Measurements from ENCODE around the gene SIPA1L3. TPM values are rescaled to one million over a fixed set of nuclear protein-coding genes. Genes with fewer than 3 reads are reported as not detected.
A peak's percentile ranks its signal among the peaks of the same experiment; 100 is the strongest.

The SIPA1L3 gene
- total and polyA plus RNA-seq, 12 donors = 2.8 to 24.2 (median 12.3) TPM

- peaks cover 6 to 33% (median 19%) of the 10 kb centered on the region in 9 donors for H3K4me1 ChIP-seq
- intact Hi-C loops (cut with DNase I) = no loop called here
Measured at GRCh38 chr19:37929355-37929923, 22.4 kb downstream of the SIPA1L3 start.

GRCh38 chr19:37930416-37930815 lies 23.4 kb downstream of the SIPA1L3 start:
- peaks cover 0 to 8% (median 5%) of the 10 kb centered on the region in 11 donors for H3K9me3 ChIP-seq
- H3K4me3 ChIP-seq = no peak overlapping the region
- DNase-seq = no peak
- no peak for ATAC-seq
- peaks cover 6 to 33% (median 19%) of the 10 kb centered on the region in 9 donors for H3K4me1 ChIP-seq
- no peak for TF ChIP-seq CTCF (IDR thresholded peaks at IDR 0.05)
- no peak overlapping the region for H3K27ac ChIP-seq
- intact Hi-C loops (cut with DNase I) = no loop called here
- no peaks in the 10 kb centered on the region for H3K36me3 ChIP-seq
- WGBS, 2 donors = 93 to 94% methylated on average over 5 of the region's 5 CpGs
- no peaks in the 10 kb centered on the region for H3K27me3 ChIP-seq

More at GRCh38 chr19:37929355-37929923, 22.4 kb downstream of the SIPA1L3 start:
- Histone ChIP-seq H3K36me3 (no peaks in the 10 kb centered on the region), H3K4me3 (no peak overlapping the region), H3K27ac (no peak overlapping the region), H3K9me3 (no peaks in the 10 kb centered on the region), H3K27me3 (no peaks in the 10 kb centered on the region)
- DNase-seq = no peak
- ATAC-seq = no peak
- WGBS, 2 donors = 91 to 92% methylated on average over 4 of the region's 4 CpGs
- no peak for TF ChIP-seq CTCF (IDR thresholded peaks at IDR 0.05)

- no peaks in the 10 kb centered on the region for H3K27me3 ChIP-seq
- peaks cover 0 to 19% (median 7%) of the 10 kb centered on the region in 11 donors for H3K9me3 ChIP-seq
- peak in 6 of 8 donors; percentile 15 to 42 (median 34) for ATAC-seq
- H3K4me3 ChIP-seq = peak overlapping the region in 1 of 10 donors; percentile 9
- intact Hi-C loops (cut with DNase I) = no loop called here
- peak overlapping the region in 1 of 10 donors; percentile 20 for H3K27ac ChIP-seq
- no peak for TF ChIP-seq CTCF (IDR thresholded peaks at IDR 0.05)
- DNase-seq = peak; percentile 8 to 26
- H3K4me1 ChIP-seq = peaks cover 6 to 33% (median 19%) of the 10 kb centered on the region in 9 donors
- no peaks in the 10 kb centered on the region for H3K36me3 ChIP-seq
- WGBS, 2 donors = 46 to 49% methylated on average over 30 of the region's 30 CpGs
Measured at GRCh38 chr19:37931881-37932655, 25.1 kb downstream of the SIPA1L3 start.

GRCh38 chr19:37932985-37933936 lies 26.3 kb downstream of the SIPA1L3 start:
- H3K27ac ChIP-seq = peak overlapping the region in 1 of 10 donors; percentile 48
- 77 to 84% methylated on average over 12 of the region's 12 CpGs for WGBS, 2 donors
- intact Hi-C loops (cut with DNase I) = no loop called here
- peaks cover 6 to 32% (median 19%) of the 10 kb centered on the region in 9 donors for H3K4me1 ChIP-seq
- ATAC-seq = peak in 6 of 8 donors; percentile 25 to 61 (median 34)
- no peak for TF ChIP-seq CTCF (IDR thresholded peaks at IDR 0.05)
- H3K36me3 ChIP-seq = no peaks in the 10 kb centered on the region
- H3K27me3 ChIP-seq = no peaks in the 10 kb centered on the region
- no peak for DNase-seq
- peaks cover 0 to 19% (median 7%) of the 10 kb centered on the region in 11 donors for H3K9me3 ChIP-seq
- H3K4me3 ChIP-seq = peak overlapping the region in 1 of 10 donors; percentile 9
